ENCODE results near the gene CCBE1.

DNA sequence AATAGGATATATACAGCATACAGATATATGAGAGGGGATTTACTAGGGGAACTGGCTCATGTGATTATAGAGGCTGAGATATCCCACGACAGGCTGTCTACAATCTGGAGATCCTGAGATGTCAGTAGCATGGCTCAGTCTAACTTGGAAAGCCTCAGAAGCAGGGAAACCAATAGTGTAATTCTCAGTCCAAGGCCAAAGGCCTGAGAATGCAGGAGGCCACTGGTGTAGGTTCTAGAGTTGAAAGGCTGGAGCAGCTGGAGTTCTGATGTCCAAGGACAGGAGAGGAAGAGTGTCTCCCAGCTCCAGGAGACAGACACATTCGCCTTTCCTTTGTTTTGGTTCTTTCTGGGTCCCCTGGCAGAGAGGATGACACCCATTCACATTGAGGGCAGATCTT is 20.1 kb upstream of the CCBE1 start:
- TF ChIP-seq, protein P1, sequence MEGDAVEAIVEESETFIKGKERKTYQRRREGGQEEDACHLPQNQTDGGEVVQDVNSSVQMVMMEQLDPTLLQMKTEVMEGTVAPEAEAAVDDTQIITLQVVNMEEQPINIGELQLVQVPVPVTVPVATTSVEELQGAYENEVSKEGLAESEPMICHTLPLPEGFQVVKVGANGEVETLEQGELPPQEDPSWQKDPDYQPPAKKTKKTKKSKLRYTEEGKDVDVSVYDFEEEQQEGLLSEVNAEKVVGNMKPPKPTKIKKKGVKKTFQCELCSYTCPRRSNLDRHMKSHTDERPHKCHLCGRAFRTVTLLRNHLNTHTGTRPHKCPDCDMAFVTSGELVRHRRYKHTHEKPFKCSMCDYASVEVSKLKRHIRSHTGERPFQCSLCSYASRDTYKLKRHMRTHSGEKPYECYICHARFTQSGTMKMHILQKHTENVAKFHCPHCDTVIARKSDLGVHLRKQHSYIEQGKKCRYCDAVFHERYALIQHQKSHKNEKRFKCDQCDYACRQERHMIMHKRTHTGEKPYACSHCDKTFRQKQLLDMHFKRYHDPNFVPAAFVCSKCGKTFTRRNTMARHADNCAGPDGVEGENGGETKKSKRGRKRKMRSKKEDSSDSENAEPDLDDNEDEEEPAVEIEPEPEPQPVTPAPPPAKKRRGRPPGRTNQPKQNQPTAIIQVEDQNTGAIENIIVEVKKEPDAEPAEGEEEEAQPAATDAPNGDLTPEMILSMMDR (IDR thresholded peaks at IDR 0.05; ENCODE audit: insufficient read depth, low read length): no peak
- no peak for TF ChIP-seq POLR2AphosphoS5 (IDR thresholded peaks at IDR 0.05; ENCODE audit: low read depth)
- no peak for TF ChIP-seq GABPA (IDR thresholded peaks at IDR 0.05; ENCODE audit: low read depth)

Data from HL-60 (cell line).